Fibroblast of skin of left biceps (primary cell): ENCODE data around the gene MAN1A1.

Source experiments
- DNase-seq, 2 experiments: peaks; one replicate each; pipeline ENCODE4 v3.0.0-alpha.2; 2013; ENCODE audit warnings: low read depth in 2 of 2

Gene MAN1A1

GRCh38 chr6:119270545-119270944, 79.0 kb downstream of the MAN1A1 start:
- no peak for DNase-seq

- no peak for DNase-seq
Observed at GRCh38 chr6:119269266-119270103, 80.1 kb downstream of the MAN1A1 start.

DNA sequence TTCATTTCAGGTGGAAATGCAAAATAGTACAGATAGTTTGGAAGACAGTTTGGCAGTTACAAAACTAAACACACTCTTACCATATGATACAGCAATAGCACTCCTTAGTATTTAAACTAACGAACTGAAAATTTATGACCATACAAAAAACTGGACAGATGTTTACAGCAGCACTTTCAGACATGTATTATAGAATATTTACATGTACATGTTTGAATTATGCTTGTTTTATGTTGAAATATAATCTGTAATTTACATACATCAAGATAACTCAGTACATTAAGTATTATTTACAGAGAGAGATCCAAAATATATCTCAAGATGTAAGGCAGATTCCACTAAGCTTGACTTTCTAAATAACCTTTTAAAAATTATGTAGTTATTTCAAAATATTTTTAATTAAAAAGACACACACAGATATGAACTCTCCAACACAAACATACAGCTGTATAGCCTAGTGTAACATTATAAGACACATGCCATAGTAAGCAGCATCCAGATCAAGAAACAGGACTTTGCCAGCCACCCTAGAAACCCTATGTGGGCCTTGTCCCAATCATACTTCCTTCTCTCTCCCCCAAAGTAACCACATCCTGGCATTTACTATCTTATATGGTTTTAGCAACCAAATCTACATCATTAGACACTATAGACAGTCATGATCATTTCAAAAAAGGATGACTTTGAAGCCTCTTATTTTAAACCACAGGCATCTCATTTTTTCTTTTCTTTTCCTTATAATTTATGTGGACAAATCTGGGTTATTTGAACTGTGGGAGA, 82.2 kb downstream of the MAN1A1 start:
- no peak for DNase-seq

DNA sequence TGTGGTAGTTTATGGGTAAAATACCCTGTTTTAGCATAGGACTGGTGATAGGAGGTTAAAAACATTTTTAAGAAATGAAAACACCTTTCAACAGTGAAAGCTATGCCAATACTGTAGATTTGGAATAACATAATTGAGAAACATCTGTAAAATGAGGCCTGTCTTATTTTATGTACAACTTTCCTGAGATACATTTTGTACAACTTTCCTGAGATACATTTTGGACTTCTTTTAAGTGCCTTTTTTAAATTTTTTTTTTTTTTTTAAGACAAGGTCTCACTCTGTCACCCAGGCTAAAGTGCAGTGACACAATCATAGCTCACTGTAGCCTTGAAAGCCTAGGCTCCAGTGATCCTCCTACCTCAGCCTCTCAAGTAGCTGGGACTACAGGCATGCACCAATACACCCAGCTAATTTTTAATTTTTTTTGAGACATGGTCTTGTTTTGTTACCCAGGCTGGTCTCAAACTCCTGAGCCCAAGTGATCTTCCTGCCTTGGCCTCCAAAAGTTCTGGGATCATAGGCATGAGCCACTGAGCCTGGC, 84.6 kb downstream of the MAN1A1 start:
- no peak for DNase-seq

DNA sequence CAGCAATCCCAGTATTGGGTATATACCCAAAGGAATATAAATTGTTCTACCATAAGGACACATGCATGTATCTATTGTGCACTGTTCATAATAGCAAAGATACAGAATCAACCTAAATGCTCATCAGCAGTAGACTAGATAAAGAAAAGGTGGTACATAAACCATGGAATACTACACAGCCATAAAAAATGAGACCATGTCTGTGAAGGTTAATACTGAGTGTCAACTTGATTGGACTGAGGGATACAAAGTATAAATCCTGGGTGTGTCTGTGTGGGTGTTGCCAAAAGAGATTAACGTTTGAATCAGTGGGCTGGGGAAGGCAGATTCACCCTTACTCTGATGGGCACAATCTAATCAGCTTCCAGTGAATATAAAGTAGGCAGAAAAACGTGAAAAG, 86.9 kb downstream of the MAN1A1 start:
- no peak for DNase-seq

GRCh38 chr6:119261944-119262284, 87.6 kb downstream of the MAN1A1 start:
- no peak for DNase-seq

DNA sequence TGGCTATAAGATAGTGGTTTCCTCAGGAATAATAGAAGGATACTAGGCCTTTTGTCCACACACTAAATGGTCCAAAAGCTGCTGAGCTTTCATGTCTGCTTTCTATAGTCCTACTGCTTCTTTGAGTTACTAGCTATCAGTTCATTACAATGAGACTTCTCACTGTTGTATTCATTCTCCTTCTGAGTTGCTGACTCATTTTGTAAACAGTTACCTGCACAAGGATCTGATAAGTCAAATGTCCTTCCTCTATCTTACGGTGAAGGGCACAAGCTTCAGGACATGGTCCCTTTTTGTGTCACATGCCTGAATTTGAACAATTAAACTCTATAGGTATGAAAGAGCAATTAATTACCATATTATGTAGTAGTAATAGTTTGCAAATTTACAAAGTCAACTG, 90.5 kb downstream of the MAN1A1 start:
- no peak for DNase-seq

DNA sequence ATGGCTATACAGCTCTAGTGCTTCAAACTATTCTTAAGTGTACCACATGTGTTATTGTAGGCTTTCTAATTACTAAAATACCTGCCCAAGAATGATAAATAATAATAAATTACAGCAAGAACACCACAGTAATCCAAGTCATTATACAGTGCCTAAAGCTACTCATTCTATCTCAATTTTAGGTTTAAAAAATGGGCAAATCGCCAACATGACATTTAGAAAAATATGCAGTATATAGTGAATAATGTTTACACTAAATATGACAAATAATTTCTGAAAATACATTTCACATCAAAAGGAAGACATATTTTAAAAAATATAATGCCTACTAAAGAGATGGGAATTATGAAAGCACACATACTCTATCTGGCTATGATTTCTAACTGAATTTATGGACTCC, 91.8 kb downstream of the MAN1A1 start:
- no peak for DNase-seq

- no peak for DNase-seq
Observed at GRCh38 chr6:119256978-119257462, 92.5 kb downstream of the MAN1A1 start.

DNA sequence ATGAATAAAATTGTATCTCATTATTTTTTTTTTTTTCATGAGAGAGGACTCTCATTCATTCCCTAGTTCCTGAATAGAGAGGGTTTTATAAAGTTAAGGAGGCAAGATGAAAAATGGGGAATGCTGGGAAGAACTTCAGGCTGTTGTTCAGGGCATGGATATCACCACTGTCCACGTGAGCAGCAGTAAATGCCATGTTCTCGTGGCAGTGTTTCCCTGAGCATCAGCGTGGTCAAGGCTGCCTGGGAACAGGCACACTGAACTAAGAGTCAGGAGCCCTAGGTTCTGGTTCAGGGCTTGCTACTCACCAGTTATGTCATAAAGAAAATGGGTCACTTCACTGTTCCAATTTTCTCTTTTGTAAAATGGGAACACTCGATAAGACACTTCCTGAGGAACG, 93.2 kb downstream of the MAN1A1 start:
- no peak for DNase-seq

DNA sequence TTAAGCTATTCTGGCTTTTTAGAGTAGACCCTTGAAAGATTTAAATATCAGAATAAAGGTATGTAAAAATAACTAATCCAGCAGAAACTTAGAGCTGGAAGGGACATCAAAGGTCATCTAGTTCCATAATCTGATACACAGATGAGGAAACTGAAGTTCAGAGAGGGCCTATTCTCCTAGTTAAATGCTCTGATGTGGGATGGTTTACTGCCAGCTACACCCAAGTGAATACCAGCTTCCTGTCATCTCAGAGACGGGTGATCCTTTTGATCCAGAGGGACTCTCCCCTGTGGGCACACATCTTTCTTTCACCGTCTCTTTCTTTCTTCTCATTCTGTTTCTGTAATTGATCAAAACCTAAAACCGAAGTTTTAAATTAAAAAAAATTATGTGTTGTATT, 94.1 kb downstream of the MAN1A1 start:
- no peak for DNase-seq

DNA sequence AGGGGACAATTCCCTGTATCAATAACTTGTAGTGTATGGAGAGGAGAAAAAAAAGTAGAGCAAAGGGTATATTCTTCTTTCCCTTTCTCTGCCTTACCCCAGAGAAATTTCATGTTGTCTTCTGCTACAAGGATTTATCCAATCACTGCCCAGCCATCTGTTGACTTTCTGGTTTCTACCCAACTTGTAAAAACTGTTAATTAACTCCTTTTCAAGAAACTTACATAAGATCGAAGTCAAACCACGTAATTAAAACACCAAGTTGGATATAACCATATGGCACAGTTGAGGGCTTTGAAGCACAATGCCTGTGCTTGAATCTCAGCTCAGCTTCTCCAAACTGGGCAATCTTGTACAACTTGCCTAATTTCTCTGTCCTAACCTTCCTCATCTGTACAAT, 99.5 kb downstream of the MAN1A1 start:
- no peak for DNase-seq

- no peak for DNase-seq
Observed at GRCh38 chr6:119249319-119249718, 100.2 kb downstream of the MAN1A1 start.

GRCh38 chr6:119247504-119247903, 102.1 kb downstream of the MAN1A1 start:
- no peak for DNase-seq

GRCh38 chr6:119243657-119244056, 105.9 kb downstream of the MAN1A1 start:
- no peak for DNase-seq

GRCh38 chr6:119243037-119243436, 106.5 kb downstream of the MAN1A1 start:
- DNase-seq, result no peak

GRCh38 chr6:119241540-119242309, 107.8 kb downstream of the MAN1A1 start:
- no peak for DNase-seq

GRCh38 chr6:119241111-119241465, 108.5 kb downstream of the MAN1A1 start:
- DNase-seq, result peak; percentile 2 to 5

- DNase-seq, result no peak
Observed at GRCh38 chr6:119240257-119241110, 109.1 kb downstream of the MAN1A1 start.

DNA sequence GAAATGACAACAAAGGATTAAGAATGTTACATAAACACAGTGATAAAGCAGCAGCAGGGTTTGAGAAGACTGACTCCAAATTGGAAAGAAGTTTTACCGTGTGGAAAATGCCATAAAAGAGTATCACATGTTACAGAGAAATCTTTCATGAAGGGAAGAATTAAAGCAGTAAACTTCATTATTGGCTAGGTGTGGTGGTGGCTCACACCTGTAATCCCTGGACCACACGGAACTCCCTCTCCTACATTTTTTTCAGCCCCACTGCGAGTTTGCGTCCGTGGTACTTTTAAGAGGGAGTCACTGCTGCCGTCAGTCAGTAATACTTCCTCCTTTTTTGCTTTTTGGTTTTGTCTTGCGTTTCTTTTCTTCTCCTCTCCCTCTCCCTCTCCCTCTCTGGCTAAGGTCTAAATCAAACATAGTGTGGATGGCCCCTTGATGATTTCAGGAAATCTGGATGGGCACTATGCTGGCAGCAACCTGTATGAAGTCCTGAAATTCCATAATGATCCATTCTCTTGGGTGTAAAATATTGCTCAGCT, 112.3 kb downstream of the MAN1A1 start:
- DNase-seq, result no peak

DNA sequence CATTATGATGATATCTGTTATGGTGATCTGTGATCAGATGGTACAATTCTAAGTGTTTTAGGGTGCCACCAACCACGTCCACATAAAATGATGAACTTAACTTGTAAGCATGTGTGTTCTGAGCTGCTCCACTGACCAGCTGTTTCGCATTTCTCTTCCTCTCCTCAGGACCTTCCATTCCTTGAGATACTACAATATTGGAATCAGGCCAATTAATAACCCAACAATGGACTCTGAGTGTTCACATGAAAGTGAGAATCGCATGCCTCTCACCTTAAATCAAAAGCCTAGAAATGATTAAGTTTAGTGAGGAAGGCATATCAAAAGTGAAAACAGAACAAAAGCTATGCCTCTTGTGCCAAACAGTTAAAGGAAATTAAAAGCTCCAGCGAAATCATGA, 114.6 kb downstream of the MAN1A1 start:
- no peak for DNase-seq
